ENCODE results near the gene DDI2. TPM values are rescaled to one million over a fixed set of nuclear protein-coding genes. Genes with fewer than 3 reads are reported as not detected.
"Not testable (repeated sequence)": the region's sequence is repeated elsewhere in the genome, so short reads cannot be mapped to it uniquely, and the experiment has no call there.

The DDI2 gene
- polyA plus RNA-seq, 1 donor from 2014 or later, result 6.5 TPM

GRCh38 chr1:15639931-15640330 is 22.7 kb downstream of the DDI2 start:
- Mint-ChIP-seq H3K4me3 (no peak overlapping the region), H3K36me3 (peaks cover 15% of the 10 kb centered on the region), H3K27ac (no peak overlapping the region), H3K27me3 (no peaks in the 10 kb centered on the region), H3K9me3 (no peaks in the 10 kb centered on the region), H3K4me1 (peaks cover 0 to 4% (median 3%) of the 10 kb centered on the region in 3 donors)

DNA sequence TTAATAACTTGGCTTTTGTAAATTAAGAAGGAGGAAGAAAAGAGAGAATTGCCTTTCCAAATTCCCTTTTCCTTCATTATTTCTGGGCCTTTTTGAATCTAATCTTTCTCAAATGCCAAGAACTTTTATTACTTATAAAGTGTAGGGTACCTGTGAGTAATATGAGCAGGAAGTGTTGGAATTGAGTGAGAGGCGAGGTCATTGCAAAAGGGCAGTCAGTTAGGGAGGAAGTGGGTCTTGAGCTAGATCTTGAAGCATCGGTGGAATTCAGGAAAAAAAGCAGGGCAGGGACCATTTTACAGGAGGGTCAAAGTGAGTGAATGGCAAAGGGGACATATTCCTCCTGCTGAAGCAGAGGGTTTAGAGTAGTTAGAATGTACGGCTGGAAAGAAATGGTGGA is 23.4 kb downstream of the DDI2 start:
- no peak overlapping the region for H3K4me3 Mint-ChIP-seq
- H3K27me3 Mint-ChIP-seq, result no peaks in the 10 kb centered on the region
- H3K4me1 Mint-ChIP-seq, result peaks cover 0 to 4% (median 3%) of the 10 kb centered on the region in 3 donors
- peaks cover 15% of the 10 kb centered on the region for H3K36me3 Mint-ChIP-seq
- H3K27ac Mint-ChIP-seq, result no peak overlapping the region
- H3K9me3 Mint-ChIP-seq, result no peaks in the 10 kb centered on the region

- peaks cover 11% of the 10 kb centered on the region for H3K36me3 Mint-ChIP-seq
- H3K27me3 Mint-ChIP-seq, result no peaks in the 10 kb centered on the region
- no peak overlapping the region for H3K4me3 Mint-ChIP-seq
- H3K4me1 Mint-ChIP-seq, result peaks cover 0 to 3% (median 0%) of the 10 kb centered on the region in 3 donors
- no peak overlapping the region for H3K27ac Mint-ChIP-seq
- H3K9me3 Mint-ChIP-seq, result no peaks in the 10 kb centered on the region
Measured at GRCh38 chr1:15649937-15650336, 32.7 kb downstream of the DDI2 start.

DNA sequence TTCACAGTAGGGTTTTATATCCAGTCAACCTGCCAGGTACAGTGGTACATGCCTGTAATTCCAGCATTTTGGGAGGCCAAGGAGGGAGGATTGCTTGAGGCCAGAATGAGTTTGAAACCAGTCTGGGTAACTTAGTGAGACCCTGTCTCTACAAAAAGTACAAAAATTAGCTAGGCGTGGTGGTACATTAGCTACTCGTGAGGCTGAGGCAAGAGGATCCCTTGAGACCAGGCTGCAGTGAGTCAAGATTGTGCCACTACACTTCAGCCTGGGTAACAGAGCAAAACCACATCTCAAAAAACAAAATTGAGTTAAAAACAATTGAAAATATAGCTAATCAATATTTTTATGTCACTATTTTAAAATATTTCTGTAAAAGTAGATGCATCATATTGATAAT is 33.2 kb downstream of the DDI2 start:
- Mint-ChIP-seq H3K9me3 (no peaks in the 10 kb centered on the region), H3K4me3 (no peak overlapping the region), H3K27ac (no peak overlapping the region), H3K36me3 (peaks cover 11% of the 10 kb centered on the region), H3K4me1 (peaks cover 0 to 3% (median 0%) of the 10 kb centered on the region in 3 donors), H3K27me3 (no peaks in the 10 kb centered on the region)

- not testable (repeated sequence) for H3K9me3 Mint-ChIP-seq, H3K27me3 Mint-ChIP-seq, H3K27ac Mint-ChIP-seq, H3K4me1 Mint-ChIP-seq, H3K4me3 Mint-ChIP-seq
- H3K36me3 Mint-ChIP-seq, result peaks cover 15% of the 10 kb centered on the region
Measured at GRCh38 chr1:15652130-15652529, 34.9 kb downstream of the DDI2 start.

GRCh38 chr1:15654091-15654690 is 36.9 kb downstream of the DDI2 start:
- Mint-ChIP-seq H3K9me3 (no peaks in the 10 kb centered on the region), H3K27ac (no peak overlapping the region), H3K27me3 (no peaks in the 10 kb centered on the region), H3K36me3 (peaks cover 10% of the 10 kb centered on the region), H3K4me1 (peaks cover 0 to 8% (median 0%) of the 10 kb centered on the region in 3 donors), H3K4me3 (no peak overlapping the region)

GRCh38 chr1:15656464-15656863 is 39.2 kb downstream of the DDI2 start:
- no peaks in the 10 kb centered on the region for H3K9me3 Mint-ChIP-seq
- H3K4me3 Mint-ChIP-seq, result no peak overlapping the region
- H3K27me3 Mint-ChIP-seq, result no peaks in the 10 kb centered on the region
- H3K36me3 Mint-ChIP-seq, result peaks cover 4% of the 10 kb centered on the region
- H3K27ac Mint-ChIP-seq, result peak overlapping the region in 1 of 3 donors; percentile 33
- H3K4me1 Mint-ChIP-seq, result peaks cover 0 to 6% (median 0%) of the 10 kb centered on the region in 3 donors

DNA sequence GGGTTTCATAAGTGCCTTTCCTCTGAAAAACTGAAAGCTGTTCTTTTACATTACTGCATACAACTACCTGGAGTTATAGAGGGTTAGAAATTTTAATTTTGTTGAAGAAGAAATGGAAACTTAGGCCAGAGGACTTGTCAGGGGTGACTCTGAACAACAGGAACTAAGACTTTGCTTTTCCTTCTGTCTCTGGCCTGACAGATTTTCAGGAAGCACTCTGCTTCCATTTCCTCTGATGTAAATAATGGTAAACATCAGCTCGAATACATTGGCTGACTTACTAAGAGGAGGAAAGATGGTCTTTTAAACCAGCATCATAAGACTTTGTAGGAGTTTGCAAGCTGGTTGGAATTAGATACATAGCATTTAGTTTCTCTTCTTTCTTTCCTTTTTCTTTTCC is 39.8 kb downstream of the DDI2 start:
- peaks cover 0 to 5% (median 0%) of the 10 kb centered on the region in 3 donors for H3K4me1 Mint-ChIP-seq
- H3K36me3 Mint-ChIP-seq, result peaks cover 4% of the 10 kb centered on the region
- no peaks in the 10 kb centered on the region for H3K9me3 Mint-ChIP-seq
- H3K4me3 Mint-ChIP-seq, result no peak overlapping the region
- no peaks in the 10 kb centered on the region for H3K27me3 Mint-ChIP-seq
- H3K27ac Mint-ChIP-seq, result peak overlapping the region in 1 of 3 donors; percentile 33

DNA sequence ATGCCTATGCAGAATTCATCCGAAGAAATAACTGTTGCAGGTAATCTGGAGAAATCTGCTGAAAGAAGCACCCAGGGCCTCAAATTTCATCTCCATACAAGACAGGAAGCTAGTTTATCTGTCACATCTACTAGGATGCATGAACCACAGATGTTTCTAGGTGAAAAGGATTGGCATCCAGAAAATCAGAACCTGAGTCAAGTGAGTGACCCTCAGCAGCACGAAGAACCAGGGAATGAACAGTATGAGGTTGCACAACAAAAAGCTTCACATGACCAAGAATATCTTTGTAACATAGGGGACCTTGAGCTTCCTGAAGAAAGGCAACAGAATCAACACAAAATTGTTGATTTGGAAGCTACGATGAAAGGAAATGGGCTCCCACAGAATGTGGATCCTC is 42.9 kb downstream of the DDI2 start:
- Mint-ChIP-seq H3K4me3 (no peak overlapping the region), H3K27ac (no peak overlapping the region), H3K27me3 (no peaks in the 10 kb centered on the region), H3K36me3 (peaks cover 4% of the 10 kb centered on the region), H3K9me3 (no peaks in the 10 kb centered on the region), H3K4me1 (peaks cover 0 to 5% (median 1%) of the 10 kb centered on the region in 3 donors)

GRCh38 chr1:15662477-15662876 is 45.2 kb downstream of the DDI2 start:
- Mint-ChIP-seq H3K4me3 (no peak overlapping the region), H3K27ac (no peak overlapping the region), H3K27me3 (no peaks in the 10 kb centered on the region), H3K36me3 (peaks cover 1% of the 10 kb centered on the region), H3K4me1 (peaks cover 0 to 4% (median 0%) of the 10 kb centered on the region in 3 donors), H3K9me3 (no peaks in the 10 kb centered on the region)

GRCh38 chr1:15663925-15664324 is 46.7 kb downstream of the DDI2 start:
- H3K4me3 Mint-ChIP-seq, result no peak overlapping the region
- H3K36me3 Mint-ChIP-seq, result peaks cover 1% of the 10 kb centered on the region
- peaks cover 0 to 4% (median 0%) of the 10 kb centered on the region in 3 donors for H3K4me1 Mint-ChIP-seq
- no peak overlapping the region for H3K27ac Mint-ChIP-seq
- H3K9me3 Mint-ChIP-seq, result no peaks in the 10 kb centered on the region
- H3K27me3 Mint-ChIP-seq, result no peaks in the 10 kb centered on the region

DNA sequence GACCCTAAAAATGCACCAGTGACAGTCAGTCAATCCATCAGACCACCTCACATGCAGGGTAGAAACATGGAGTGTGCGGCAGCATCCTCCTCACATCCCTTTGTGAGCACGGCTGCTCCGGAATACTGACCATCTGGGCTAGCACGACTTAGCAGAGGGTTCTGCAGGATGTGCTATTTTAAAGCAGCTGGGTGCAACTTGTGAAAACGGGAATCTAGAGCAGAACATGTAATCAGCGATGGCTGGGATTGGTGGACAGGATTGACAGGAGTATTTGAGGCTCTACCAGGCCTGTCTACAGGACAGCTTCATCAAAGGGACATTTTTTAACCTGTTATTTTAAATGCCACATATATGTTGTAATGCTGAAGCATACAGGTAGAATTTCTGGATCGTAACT is 50.1 kb downstream of the DDI2 start:
- Mint-ChIP-seq H3K4me3 (no peak overlapping the region), H3K27ac (no peak overlapping the region), H3K27me3 (no peaks in the 10 kb centered on the region), H3K36me3 (peaks cover 6% of the 10 kb centered on the region), H3K9me3 (no peaks in the 10 kb centered on the region), H3K4me1 (peaks cover 2 to 6% (median 4%) of the 10 kb centered on the region in 3 donors)

GRCh38 chr1:15668089-15668754 is 51.0 kb downstream of the DDI2 start:
- Mint-ChIP-seq H3K27me3 (no peaks in the 10 kb centered on the region), H3K27ac (no peak overlapping the region), H3K9me3 (no peaks in the 10 kb centered on the region), H3K36me3 (peaks cover 6% of the 10 kb centered on the region), H3K4me1 (peaks cover 2 to 6% (median 4%) of the 10 kb centered on the region in 3 donors), H3K4me3 (no peak overlapping the region)

- Mint-ChIP-seq H3K4me3 (no peak overlapping the region), H3K27me3 (no peaks in the 10 kb centered on the region), H3K9me3 (no peaks in the 10 kb centered on the region), H3K36me3 (peaks cover 6% of the 10 kb centered on the region), H3K4me1 (peaks cover 2 to 6% (median 4%) of the 10 kb centered on the region in 3 donors), H3K27ac (no peak overlapping the region)
Measured at GRCh38 chr1:15669074-15669473, 51.8 kb downstream of the DDI2 start.

DNA sequence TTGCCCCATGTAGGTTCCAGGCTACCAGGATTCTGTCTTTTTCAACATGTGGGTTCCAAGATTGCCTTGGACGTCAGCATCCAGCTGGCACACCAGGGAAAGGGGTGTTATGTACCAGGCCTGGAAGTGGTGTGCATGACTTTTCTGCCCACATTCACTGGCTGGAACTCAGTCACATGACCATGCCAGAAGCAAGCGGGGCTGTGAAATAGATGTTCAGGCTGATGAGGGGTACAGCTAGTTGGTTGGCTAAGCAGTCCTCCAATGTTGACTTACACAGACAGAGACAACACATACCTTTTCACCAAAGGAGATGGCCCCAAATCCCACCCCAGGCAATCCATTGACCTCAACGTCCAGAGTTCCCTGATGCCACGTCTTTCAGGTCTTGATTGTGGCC is 52.6 kb downstream of the DDI2 start:
- no peaks in the 10 kb centered on the region for H3K9me3 Mint-ChIP-seq
- no peaks in the 10 kb centered on the region for H3K27me3 Mint-ChIP-seq
- H3K4me1 Mint-ChIP-seq, result peaks cover 2 to 6% (median 4%) of the 10 kb centered on the region in 3 donors
- H3K27ac Mint-ChIP-seq, result peak overlapping the region in 1 of 3 donors; percentile 65
- peaks cover 6% of the 10 kb centered on the region for H3K36me3 Mint-ChIP-seq
- H3K4me3 Mint-ChIP-seq, result no peak overlapping the region

DNA sequence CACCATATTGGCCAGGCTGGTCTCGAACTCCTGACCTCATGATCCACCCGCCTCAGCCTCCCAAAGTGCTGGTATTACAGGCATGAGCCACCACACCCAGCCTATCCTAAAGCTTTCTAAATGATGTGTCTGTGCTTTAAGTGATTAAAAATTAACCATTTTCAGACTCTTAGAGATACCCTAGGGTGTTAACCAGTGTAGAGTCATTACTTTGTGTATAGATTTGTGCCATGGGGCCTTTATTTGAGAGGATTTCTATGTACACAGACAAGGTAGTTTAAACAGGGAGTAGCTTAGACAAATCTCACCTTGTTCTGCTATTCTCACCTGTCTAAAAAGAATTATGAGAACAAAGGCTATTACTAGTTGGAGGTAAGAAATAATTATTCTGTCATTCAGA is 54.2 kb downstream of the DDI2 start:
- H3K4me3 Mint-ChIP-seq, result no peak overlapping the region
- no peaks in the 10 kb centered on the region for H3K27me3 Mint-ChIP-seq
- no peaks in the 10 kb centered on the region for H3K9me3 Mint-ChIP-seq
- peak overlapping the region in 1 of 3 donors; percentile 57 for H3K27ac Mint-ChIP-seq
- peaks cover 2 to 4% (median 4%) of the 10 kb centered on the region in 3 donors for H3K4me1 Mint-ChIP-seq
- peaks cover 5% of the 10 kb centered on the region for H3K36me3 Mint-ChIP-seq

All from IgD-negative memory B cell (primary cell).